HG02884 (cell line): ENCODE data around the gene ST6GALNAC1.
"Not testable (repeated sequence)": the region's sequence is repeated elsewhere in the genome, so short reads cannot be mapped to it uniquely, and the experiment has no call there.

Source experiments
- ATAC-seq: cut with Tn5 transposase; IDR thresholded peaks from one replicate; pipeline ENCODE4 v1.9.1; 2021; ENCODE audit warnings: mild to moderate bottlenecking, moderate library complexity; ENCODE audit not compliant: unreplicated experiment

The ST6GALNAC1 gene

GRCh38 chr17:76642032-76642561 lies 1.5 kb downstream of the ST6GALNAC1 start:
- ATAC-seq = no peak

GRCh38 chr17:76641501-76641900 lies 2.1 kb downstream of the ST6GALNAC1 start:
- ATAC-seq = no peak

GRCh38 chr17:76640550-76641380 lies 2.8 kb downstream of the ST6GALNAC1 start:
- no peak for ATAC-seq

- no peak for ATAC-seq
Observed at GRCh38 chr17:76638263-76638662, 5.3 kb downstream of the ST6GALNAC1 start.

GRCh38 chr17:76636486-76637206 lies 6.9 kb downstream of the ST6GALNAC1 start:
- not testable (repeated sequence) for ATAC-seq

GRCh38 chr17:76635659-76636360 lies 7.7 kb downstream of the ST6GALNAC1 start:
- ATAC-seq = no peak

GRCh38 chr17:76635039-76635438 lies 8.5 kb downstream of the ST6GALNAC1 start:
- ATAC-seq = no peak

GRCh38 chr17:76633628-76634328 lies 9.8 kb downstream of the ST6GALNAC1 start:
- no peak for ATAC-seq

GRCh38 chr17:76631821-76632565 lies 11.6 kb downstream of the ST6GALNAC1 start:
- ATAC-seq = no peak

- ATAC-seq = no peak
Observed at GRCh38 chr17:76630151-76630550, 13.4 kb downstream of the ST6GALNAC1 start.

- no peak for ATAC-seq
Observed at GRCh38 chr17:76627510-76627909, 16.0 kb downstream of the ST6GALNAC1 start.

GRCh38 chr17:76626442-76626841 lies 17.1 kb downstream of the ST6GALNAC1 start:
- no peak for ATAC-seq

- ATAC-seq = no peak
Observed at GRCh38 chr17:76625496-76625895, 18.1 kb downstream of the ST6GALNAC1 start.

- ATAC-seq = no peak
Observed at GRCh38 chr17:76623271-76624146, 20.0 kb downstream of the ST6GALNAC1 start.

GRCh38 chr17:76617838-76618237 lies 25.7 kb downstream of the ST6GALNAC1 start:
- no peak for ATAC-seq

- no peak for ATAC-seq
Observed at GRCh38 chr17:76614912-76615617, 28.5 kb downstream of the ST6GALNAC1 start.

- not testable (repeated sequence) for ATAC-seq
Observed at GRCh38 chr17:76614064-76614759, 29.3 kb downstream of the ST6GALNAC1 start.
